BLaER1 treated with 17β-estradiol and CSF1 and Interleukin-3, amounts not matched to agents 10 nM and 100 nM (cell line): ENCODE results near the gene CCDC91.
"Not testable (repeated sequence)": the region's sequence is repeated elsewhere in the genome, so short reads cannot be mapped to it uniquely, and the experiment has no call there.

Experiments
- H3K27ac ChIP-seq, 11 experiments: shearing (Covaris generic); formaldehyde crosslinking; 2 replicates each; pipeline ENCODE4 v1.8.1; 2022
- H3K27me3 ChIP-seq, 11 experiments: shearing (Covaris generic); formaldehyde crosslinking; 2 replicates each; pipeline ENCODE4 v1.8.1; 2022
- H3K36me3 ChIP-seq, 11 experiments: shearing (Covaris generic); formaldehyde crosslinking; 2 replicates each; pipeline ENCODE4 v1.8.1; 2022
- H3K4me1 ChIP-seq, 10 experiments: shearing (Covaris generic); formaldehyde crosslinking; 2 replicates each; pipeline ENCODE4 v1.8.1; 2022
- H3K4me2 ChIP-seq, 11 experiments: shearing (Covaris generic); formaldehyde crosslinking; 2 replicates each; pipeline ENCODE4 v1.8.1; 2022
- H3K4me3 ChIP-seq, 10 experiments: shearing (Covaris generic); formaldehyde crosslinking; 2 replicates each; pipeline ENCODE4 v1.8.1; 2022
- H3K9ac ChIP-seq, 11 experiments: shearing (Covaris generic); formaldehyde crosslinking; 2 replicates each; pipeline ENCODE4 v1.8.1; 2022
- H3K9me3 ChIP-seq, 11 experiments: shearing (Covaris generic); formaldehyde crosslinking; replicated peaks in 1 of 11; 2 replicates each; pipeline ENCODE4 v1.8.1; 2022
- H4K20me1 ChIP-seq, 11 experiments: shearing (Covaris generic); formaldehyde crosslinking; 2 replicates each; pipeline ENCODE4 v1.8.1; 2022
- Cebpa-rat ChIP-seq, 11 experiments: shearing (Covaris generic); IDR thresholded peaks; 2 replicates each; pipeline ENCODE4 v1.8.1; 2022

The CCDC91 gene

DNA sequence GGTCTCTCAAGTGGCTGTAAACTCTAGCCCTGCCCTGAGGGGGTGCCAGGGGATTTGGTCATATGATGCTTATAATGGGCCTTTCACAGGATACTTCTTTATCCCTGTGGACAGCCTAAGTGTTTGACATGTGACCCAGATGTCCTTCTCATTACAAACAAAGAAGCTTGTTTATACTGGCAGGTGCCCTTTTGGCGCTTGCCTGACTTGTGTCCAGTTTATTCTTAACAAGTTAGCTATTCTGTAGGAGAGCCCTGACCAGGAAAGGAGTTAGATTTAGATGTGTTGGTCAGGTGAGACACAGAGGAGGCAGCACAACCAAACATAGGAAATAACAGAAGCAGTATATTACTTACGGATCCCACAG is 51.9 kb downstream of the CCDC91 start:
- peaks cover 0 to 11% (median 0%) of the 10 kb centered on the region in 10 experiments; a peak in 5 of 20 replicates for H3K4me1 ChIP-seq
- H3K9me3 ChIP-seq = no peaks in the 10 kb centered on the region
- H4K20me1 ChIP-seq = no peaks in the 10 kb centered on the region
- no peak overlapping the region for H3K4me3 ChIP-seq
- no peak for TF ChIP-seq Cebpa-rat (IDR thresholded peaks at IDR 0.05)
- H3K9ac ChIP-seq = no peak overlapping the region
- H3K4me2 ChIP-seq = 0 out of 22 replicates have a peak overlapping the region, but pooled peaks of 1 of the 11 experiments have one; percentile 45
- H3K36me3 ChIP-seq = no peaks in the 10 kb centered on the region
- H3K27me3 ChIP-seq = no peaks in the 10 kb centered on the region
- H3K27ac ChIP-seq = no peak overlapping the region

DNA sequence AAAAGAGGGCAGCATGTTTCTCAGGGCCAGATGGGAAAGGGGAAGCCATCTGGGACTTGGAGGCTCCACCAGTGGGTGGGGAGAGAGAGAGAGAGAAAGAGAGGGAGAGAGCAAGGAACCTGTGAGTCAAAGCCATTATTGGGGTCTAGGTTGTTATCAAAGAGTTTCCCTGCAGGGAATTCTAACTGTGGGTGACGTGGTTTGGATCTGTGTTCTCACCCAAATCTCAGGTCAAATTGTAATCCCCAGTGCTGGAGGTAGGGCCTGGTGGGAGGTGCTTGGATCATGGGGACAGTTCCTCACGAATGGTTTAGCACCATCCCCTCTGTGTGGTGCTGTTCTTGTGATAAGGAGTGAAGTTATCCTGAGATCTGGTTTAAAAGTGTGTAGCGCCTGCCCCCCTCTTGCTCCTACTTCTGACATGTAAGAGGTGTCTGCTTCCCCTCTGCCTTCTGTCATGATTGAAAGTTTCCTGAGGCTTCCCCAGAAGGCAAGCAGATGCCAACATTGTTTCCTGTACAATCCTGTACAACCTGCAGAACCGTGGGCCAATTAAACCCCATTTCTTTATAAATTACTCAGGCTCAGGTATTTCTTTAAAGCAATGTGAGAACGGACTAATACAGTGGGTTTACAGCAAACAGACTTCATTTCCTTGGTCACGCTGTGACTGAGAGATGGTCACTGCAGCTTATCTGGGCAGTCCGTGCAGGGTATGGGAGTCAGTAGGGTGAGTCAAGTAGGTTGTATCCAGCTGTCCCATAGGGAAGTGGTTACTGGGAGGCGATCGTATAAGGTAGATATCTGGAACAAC is 52.4 kb downstream of the CCDC91 start:
- Histone ChIP-seq H3K9me3 (no peaks in the 10 kb centered on the region), H3K4me1 (peaks cover 0 to 11% (median 0%) of the 10 kb centered on the region in 10 experiments; a peak in 5 of 20 replicates), H4K20me1 (no peaks in the 10 kb centered on the region), H3K9ac (no peak overlapping the region), H3K27ac (no peak overlapping the region; a peak in 1 of 22 replicates), H3K27me3 (no peaks in the 10 kb centered on the region), H3K4me3 (no peak overlapping the region), H3K4me2 (peak overlapping the region in 3 of 11 experiments; percentile 9 to 50 (median 45); a peak in 5 of 22 replicates), H3K36me3 (no peaks in the 10 kb centered on the region)
- no peak for TF ChIP-seq Cebpa-rat (IDR thresholded peaks at IDR 0.05)

GRCh38 chr12:28243310-28243633 is 53.0 kb downstream of the CCDC91 start:
- Histone ChIP-seq H3K4me2 (peak overlapping the region in 3 of 11 experiments; percentile 9 to 50 (median 45); a peak in 5 of 22 replicates), H3K27me3 (no peaks in the 10 kb centered on the region), H3K36me3 (no peaks in the 10 kb centered on the region), H4K20me1 (no peaks in the 10 kb centered on the region), H3K9ac (no peak overlapping the region), H3K4me1 (peaks cover 0 to 12% (median 0%) of the 10 kb centered on the region in 10 experiments; a peak in 6 of 20 replicates), H3K4me3 (no peak overlapping the region), H3K27ac (no peak overlapping the region), H3K9me3 (no peaks in the 10 kb centered on the region)
- no peak for TF ChIP-seq Cebpa-rat (IDR thresholded peaks at IDR 0.05)

GRCh38 chr12:28247806-28248205 is 57.5 kb downstream of the CCDC91 start:
- Histone ChIP-seq H3K9ac (no peak overlapping the region), H3K4me3 (no peak overlapping the region), H3K27ac (no peak overlapping the region), H3K4me2 (no peak overlapping the region), H3K9me3 (no peaks in the 10 kb centered on the region), H3K27me3 (no peaks in the 10 kb centered on the region), H3K36me3 (no peaks in the 10 kb centered on the region), H3K4me1 (peaks cover 0 to 23% (median 0%) of the 10 kb centered on the region in 10 experiments; a peak in 6 of 20 replicates), H4K20me1 (peaks cover 0 to 9% (median 0%) of the 10 kb centered on the region in 11 experiments; a peak in 1 of 22 replicates)
- no peak for TF ChIP-seq Cebpa-rat (IDR thresholded peaks at IDR 0.05)

DNA sequence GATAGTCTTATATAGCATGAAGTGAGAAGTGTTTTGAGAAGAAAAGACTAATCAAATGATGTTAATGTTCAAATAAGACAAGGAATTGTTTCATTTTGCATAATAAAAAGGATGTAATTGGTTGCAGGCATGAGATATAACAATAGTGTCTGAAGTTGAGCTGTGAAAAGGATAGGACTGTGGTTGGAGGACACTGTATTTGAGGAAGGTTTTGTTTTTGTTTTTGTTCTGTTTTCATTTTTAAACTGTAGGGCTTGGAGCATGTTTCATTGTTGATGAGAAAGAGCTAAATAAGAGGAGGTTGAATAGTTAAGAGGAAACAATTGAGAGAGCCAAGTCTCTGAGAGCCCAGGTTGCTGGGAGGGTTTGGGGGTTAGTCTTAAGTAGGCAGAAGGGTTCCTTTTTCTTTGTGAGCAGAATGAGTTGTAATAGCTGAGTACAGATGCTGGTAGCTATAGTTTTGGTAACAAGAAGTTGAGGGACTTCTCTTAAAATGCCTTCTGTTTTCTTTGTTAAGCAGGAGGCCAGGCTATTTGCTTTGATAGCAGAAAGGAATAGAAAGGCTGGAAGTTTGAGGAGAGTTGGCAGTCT is 58.4 kb downstream of the CCDC91 start:
- H3K4me3 ChIP-seq = no peak overlapping the region
- H3K27ac ChIP-seq = peak overlapping the region in 2 of 11 experiments; percentile 1 to 15; a peak in 2 of 22 replicates
- H3K9me3 ChIP-seq = no peaks in the 10 kb centered on the region
- peaks cover 0 to 16% (median 0%) of the 10 kb centered on the region in 11 experiments; a peak in 1 of 22 replicates for H4K20me1 ChIP-seq
- no peak for TF ChIP-seq Cebpa-rat (IDR thresholded peaks at IDR 0.05)
- peak overlapping the region in 1 of 11 experiments; percentile 23; a peak in 2 of 22 replicates for H3K4me2 ChIP-seq
- no peaks in the 10 kb centered on the region for H3K27me3 ChIP-seq
- H3K9ac ChIP-seq = peak overlapping the region in 1 of 11 experiments; percentile 4; a peak in 1 of 22 replicates
- H3K4me1 ChIP-seq = peaks cover 0 to 18% (median 0%) of the 10 kb centered on the region in 10 experiments; a peak in 2 of 20 replicates
- H3K36me3 ChIP-seq = no peaks in the 10 kb centered on the region

DNA sequence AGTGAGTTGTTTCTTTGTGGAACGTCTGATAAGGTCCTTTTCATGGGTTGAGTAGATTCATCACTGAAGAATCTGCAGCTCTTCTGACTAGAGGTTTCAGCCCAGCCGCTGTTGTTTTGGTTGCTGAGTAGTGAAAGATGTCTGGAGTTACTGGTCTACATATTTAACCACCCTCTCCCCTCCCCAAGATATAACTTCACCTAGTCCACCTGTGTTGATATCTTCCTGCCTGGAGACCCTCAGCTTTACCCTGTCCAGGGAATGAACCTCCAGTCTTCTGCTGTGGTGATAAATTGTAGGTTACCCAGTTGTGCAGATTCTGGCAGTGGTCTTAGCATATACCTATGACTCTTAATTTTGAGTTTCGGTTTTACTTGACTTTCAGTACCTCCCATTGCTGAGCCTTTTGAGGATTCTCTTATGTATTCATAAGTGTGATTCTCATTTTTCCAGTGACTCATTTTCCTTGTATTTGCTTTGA is 62.9 kb downstream of the CCDC91 start:
- H3K9ac ChIP-seq = no peak overlapping the region
- H3K27me3 ChIP-seq = no peaks in the 10 kb centered on the region
- H4K20me1 ChIP-seq = peaks cover 0 to 16% (median 0%) of the 10 kb centered on the region in 11 experiments; a peak in 1 of 22 replicates
- no peaks in the 10 kb centered on the region for H3K36me3 ChIP-seq
- H3K4me1 ChIP-seq = peaks cover 0 to 18% (median 0%) of the 10 kb centered on the region in 10 experiments; a peak in 2 of 20 replicates
- H3K4me3 ChIP-seq = no peak overlapping the region
- TF ChIP-seq Cebpa-rat (IDR thresholded peaks at IDR 0.05) = no peak
- H3K9me3 ChIP-seq = no peaks in the 10 kb centered on the region
- H3K4me2 ChIP-seq = no peak overlapping the region
- H3K27ac ChIP-seq = no peak overlapping the region

DNA sequence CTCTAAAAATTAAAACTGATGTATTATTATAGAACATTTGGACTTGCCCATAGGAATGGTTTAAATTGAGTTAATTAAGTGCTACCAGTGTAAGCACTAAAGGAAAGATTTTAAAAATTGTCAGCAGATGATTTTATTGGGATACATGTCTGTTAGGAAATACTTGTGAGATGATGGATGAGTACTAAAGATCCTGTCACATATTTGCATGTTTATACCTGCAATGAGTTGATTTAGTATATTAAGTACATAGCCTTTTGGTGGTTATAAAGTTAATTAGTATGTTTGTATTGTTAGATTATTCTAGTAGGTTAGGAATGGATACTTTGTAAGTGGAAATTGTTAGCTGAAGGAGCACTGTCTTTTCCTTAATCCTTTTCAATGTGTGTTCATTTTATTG is 67.2 kb downstream of the CCDC91 start:
- TF ChIP-seq Cebpa-rat (IDR thresholded peaks at IDR 0.05) = no peak
- Histone ChIP-seq H4K20me1 (0 out of 22 replicates have a peak, but pooled peaks cover 0 to 9% (median 0%) of the 10 kb centered on the region in 11 experiments), H3K27ac (no peak overlapping the region), H3K9me3 (no peaks in the 10 kb centered on the region), H3K4me1 (no peaks in the 10 kb centered on the region), H3K27me3 (no peaks in the 10 kb centered on the region), H3K4me3 (no peak overlapping the region), H3K9ac (no peak overlapping the region), H3K36me3 (peaks cover 0 to 31% (median 4%) of the 10 kb centered on the region in 11 experiments; a peak in 10 of 22 replicates), H3K4me2 (no peak overlapping the region)

- TF ChIP-seq Cebpa-rat (IDR thresholded peaks at IDR 0.05) = no peak
- Histone ChIP-seq H3K27ac (no peak overlapping the region), H4K20me1 (no peaks in the 10 kb centered on the region), H3K9ac (no peak overlapping the region), H3K36me3 (peaks cover 0 to 37% (median 5%) of the 10 kb centered on the region in 11 experiments; a peak in 10 of 22 replicates), H3K27me3 (no peaks in the 10 kb centered on the region), H3K9me3 (no peaks in the 10 kb centered on the region), H3K4me3 (no peak overlapping the region), H3K4me2 (no peak overlapping the region), H3K4me1 (no peaks in the 10 kb centered on the region)
These were observed 68.7 kb downstream of the CCDC91 start for GRCh38 chr12:28258998-28259397.

- Histone ChIP-seq H3K36me3 (peaks cover 0 to 43% (median 3%) of the 10 kb centered on the region in 11 experiments; a peak in 9 of 22 replicates), H3K4me3 (no peak overlapping the region), H3K9ac (no peak overlapping the region), H3K4me2 (no peak overlapping the region), H3K9me3 (peaks cover under 1 to 17% (median 5%) of the 10 kb centered on the region in 11 experiments; a peak in 15 of 22 replicates), H4K20me1 (no peaks in the 10 kb centered on the region; a peak in 1 of 22 replicates), H3K27me3 (no peaks in the 10 kb centered on the region), H3K27ac (no peak overlapping the region; a peak in 1 of 22 replicates), H3K4me1 (no peaks in the 10 kb centered on the region)
- no peak for TF ChIP-seq Cebpa-rat (IDR thresholded peaks at IDR 0.05)
These were observed 75.3 kb downstream of the CCDC91 start for GRCh38 chr12:28265435-28266042.

DNA sequence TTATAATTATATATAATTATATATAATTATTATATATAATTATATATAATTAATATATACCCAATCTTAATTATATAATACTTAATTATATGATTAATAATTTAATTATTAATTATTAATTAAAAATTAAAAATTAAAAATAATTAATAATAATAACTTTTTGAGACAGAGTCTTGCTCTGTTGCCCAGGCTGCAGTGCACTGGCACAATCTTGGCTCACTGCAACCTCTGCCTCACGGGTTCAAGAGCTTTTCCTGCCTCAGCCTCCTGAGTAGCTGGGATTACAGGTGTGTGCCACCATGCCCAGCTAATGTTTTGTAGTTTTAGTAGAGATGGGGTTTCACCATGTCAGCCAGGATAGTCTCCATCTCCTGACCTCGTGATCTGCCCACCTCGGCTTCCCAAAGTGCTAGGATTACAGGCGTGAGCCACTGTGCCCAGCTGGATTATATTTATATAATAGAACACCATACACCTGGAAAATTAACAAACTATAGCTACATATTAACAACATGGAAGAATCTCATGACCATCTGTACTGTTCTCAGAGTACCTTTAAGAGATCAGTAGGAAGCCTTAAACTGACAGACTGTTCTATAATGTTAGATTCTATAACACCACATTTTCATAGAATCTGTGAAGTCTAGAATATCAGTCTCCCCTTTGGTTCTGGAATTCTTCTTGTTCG is 77.8 kb downstream of the CCDC91 start:
- H3K27me3 ChIP-seq = not testable (repeated sequence)
- H3K9me3 ChIP-seq = peaks cover 9 to 42% (median 23%) of the 10 kb centered on the region in 11 experiments

More for the DNA sequence above, 77.8 kb downstream of the CCDC91 start:
- H3K9ac ChIP-seq, H4K20me1 ChIP-seq, H3K4me3 ChIP-seq, H3K4me1 ChIP-seq, H3K4me2 ChIP-seq, H3K27ac ChIP-seq: not testable (repeated sequence)
- peaks cover 0 to 27% (median 6%) of the 10 kb centered on the region in 11 experiments; a peak in 13 of 22 replicates for H3K36me3 ChIP-seq
